ENCODE data around the gene RASIP1.

DNA sequence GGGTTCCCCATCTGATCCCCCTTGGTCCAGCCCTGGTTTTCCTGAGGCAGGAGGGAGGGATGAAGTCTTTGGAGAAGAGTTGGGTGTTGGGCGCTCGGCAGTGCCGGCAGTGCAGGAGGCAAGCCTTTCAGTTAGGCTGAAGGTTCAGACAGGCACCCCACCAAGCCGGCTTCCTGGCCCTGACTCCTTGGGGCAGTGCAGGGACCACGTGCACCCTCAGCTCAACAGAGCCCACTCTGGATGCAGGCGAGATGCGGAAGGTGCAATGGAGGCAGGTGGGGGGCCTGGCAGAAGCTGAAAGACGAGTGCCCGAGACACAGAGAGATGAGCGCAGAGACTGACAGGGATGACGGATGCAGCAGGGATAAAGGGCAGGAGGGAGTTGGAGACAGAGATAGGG is 31.9 kb downstream of the RASIP1 start:
- TF ChIP-seq, protein P1, sequence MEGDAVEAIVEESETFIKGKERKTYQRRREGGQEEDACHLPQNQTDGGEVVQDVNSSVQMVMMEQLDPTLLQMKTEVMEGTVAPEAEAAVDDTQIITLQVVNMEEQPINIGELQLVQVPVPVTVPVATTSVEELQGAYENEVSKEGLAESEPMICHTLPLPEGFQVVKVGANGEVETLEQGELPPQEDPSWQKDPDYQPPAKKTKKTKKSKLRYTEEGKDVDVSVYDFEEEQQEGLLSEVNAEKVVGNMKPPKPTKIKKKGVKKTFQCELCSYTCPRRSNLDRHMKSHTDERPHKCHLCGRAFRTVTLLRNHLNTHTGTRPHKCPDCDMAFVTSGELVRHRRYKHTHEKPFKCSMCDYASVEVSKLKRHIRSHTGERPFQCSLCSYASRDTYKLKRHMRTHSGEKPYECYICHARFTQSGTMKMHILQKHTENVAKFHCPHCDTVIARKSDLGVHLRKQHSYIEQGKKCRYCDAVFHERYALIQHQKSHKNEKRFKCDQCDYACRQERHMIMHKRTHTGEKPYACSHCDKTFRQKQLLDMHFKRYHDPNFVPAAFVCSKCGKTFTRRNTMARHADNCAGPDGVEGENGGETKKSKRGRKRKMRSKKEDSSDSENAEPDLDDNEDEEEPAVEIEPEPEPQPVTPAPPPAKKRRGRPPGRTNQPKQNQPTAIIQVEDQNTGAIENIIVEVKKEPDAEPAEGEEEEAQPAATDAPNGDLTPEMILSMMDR (IDR thresholded peaks at IDR 0.05): no peak
- TF ChIP-seq ZFX (IDR thresholded peaks at IDR 0.05; ENCODE audit: borderline replicate concordance): no peak

All from 22Rv1 (cell line).